SKM-1 (cell line): ENCODE measurements around the gene PEX10.

Source experiments
- DNase-seq: peaks from one replicate; lab custom pipeline; 2025; ENCODE audit not compliant: unreplicated experiment; lab: John Stamatoyannopoulos, UW

PEX10 gene

DNA sequence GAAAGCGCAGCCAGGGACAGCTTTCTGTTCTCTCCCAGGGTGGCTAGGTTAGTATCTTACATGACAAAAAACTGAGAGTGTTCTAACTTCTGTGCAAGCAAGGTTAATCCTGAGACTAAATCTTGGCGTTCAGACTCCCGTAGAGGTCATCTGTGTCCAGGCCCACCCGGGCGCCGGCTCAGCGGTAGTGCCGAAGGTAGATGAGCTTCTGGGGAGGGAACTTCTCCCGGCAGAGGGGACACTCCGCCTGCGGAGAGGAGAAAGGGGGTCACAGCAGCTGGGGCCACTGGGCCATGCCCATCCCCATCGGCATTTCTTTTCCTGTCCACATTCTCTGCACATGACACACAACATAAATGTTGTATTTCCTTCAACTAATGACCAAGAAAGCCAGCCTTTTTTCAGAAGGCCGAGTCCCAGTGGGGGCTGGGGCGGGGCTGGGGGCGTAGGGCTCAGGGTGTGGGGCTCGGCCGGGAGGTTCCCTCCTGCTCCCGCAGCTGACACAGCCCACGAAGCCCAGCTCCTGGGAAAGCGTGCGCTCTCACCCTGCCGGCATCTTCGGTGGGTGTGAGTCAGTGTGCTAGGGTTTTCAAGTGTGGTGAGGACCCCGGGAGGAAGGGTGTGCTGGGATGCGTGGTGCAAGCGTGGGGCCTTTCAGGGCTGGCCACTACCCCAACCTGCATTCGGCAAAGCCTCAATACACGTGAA is 6.6 kb downstream of the PEX10 start:
- no peak for DNase-seq

- no peak for DNase-seq
Observed at GRCh38 chr1:2404890-2405511, 7.4 kb downstream of the PEX10 start.

DNA sequence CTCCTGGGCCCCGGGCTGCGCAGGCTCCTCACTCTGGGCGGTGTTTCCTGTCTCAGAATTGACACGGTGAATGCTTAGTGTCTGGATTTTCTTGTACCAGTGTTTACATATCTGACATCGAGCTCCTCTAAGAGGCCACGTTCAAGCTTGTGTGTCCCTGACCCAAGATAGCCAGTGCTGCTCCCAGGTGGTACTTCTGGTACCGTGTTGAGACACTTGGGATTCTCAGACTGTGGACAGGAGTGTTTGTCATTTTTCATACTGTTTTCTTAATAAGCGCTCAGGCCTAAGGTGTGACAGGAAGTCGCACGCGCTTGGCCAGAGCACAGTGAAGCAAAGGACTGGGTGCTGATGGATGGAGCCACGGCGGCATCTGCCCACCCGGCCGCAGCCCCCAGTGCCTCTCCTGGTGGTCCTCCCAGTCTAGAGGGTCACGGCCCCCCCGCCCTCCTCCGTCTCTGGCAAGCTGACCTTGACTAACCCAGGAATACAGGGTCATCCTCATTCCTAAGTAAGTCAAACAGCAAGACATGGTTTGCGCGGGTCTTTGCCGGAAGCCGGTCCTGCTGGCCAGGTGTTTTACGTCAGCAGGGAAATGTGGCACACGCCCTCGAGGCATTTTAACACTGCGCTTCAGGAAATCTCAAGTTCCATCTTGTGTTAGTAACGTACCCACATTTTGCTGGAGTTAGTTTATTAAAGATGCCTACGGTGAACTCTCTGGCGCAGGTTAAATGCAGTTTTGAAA is 8.0 kb downstream of the PEX10 start:
- no peak for DNase-seq

DNA sequence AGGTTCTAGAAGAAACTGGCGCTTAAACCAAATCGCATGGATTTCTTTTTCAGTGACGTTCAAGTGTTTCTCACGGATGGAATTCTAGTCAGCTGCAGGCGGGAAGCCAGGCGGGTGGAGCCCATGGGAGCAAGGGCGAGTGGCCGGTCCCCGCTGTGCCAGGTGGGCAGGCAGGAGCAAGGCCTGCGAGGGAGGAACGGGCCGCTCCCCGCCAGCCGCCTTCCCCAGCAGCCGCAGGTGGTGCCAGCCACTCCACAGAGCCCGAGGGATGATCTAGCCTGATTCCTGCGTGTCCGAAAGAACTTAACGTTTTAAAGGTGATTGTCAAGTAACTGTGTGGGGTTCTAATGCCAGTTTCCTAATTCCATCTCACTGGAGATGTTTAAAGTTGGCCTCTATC is 9.1 kb downstream of the PEX10 start:
- no peak for DNase-seq

DNA sequence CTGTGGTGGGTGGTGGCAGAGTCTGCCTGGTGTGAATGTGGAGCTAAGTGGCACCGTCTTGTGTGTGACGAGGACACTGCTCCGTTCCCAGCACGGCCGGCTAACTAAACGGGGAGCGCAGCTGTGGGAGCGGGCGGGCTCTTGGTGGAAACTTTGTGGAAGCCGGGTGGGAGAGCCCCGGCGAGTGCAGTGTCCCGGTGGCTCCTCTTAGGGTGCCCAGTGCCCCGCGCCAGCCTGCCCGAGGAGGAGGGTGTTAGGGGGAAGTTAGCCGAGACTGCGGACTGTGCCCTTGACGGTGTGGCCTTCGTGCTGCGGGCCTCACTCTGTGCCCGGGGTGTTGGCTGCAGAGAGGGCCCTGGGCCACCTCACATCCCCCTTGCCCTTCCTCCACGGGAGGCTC is 9.9 kb downstream of the PEX10 start:
- DNase-seq, result no peak

GRCh38 chr1:2400950-2401649 is 11.3 kb downstream of the PEX10 start:
- no peak for DNase-seq

GRCh38 chr1:2400576-2400909 is 11.8 kb downstream of the PEX10 start:
- no peak for DNase-seq

GRCh38 chr1:2399890-2400575 is 12.3 kb downstream of the PEX10 start:
- DNase-seq, result no peak

- DNase-seq, result no peak
Observed at GRCh38 chr1:2398871-2399270, 13.5 kb downstream of the PEX10 start.

GRCh38 chr1:2397007-2397679 is 15.2 kb downstream of the PEX10 start:
- DNase-seq, result no peak

DNA sequence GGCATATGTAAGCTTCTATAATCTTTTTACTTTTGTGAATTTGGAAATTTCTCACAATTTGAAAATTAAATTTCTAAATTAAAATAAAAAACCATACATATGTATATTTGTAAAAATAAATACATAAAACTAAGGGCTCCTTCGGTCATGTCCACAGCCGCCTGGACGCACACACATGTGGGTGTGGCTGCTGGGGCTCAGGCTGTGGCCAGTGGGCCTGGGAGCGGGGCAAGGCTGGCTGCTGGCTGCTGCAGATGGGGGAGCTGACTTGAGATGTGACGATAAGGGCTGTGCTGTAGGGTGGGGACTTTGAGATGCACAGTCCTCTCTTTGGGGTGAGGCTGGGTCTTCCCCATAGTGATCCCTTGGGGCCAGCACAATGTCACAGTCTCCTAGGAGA is 15.9 kb downstream of the PEX10 start:
- no peak for DNase-seq

DNA sequence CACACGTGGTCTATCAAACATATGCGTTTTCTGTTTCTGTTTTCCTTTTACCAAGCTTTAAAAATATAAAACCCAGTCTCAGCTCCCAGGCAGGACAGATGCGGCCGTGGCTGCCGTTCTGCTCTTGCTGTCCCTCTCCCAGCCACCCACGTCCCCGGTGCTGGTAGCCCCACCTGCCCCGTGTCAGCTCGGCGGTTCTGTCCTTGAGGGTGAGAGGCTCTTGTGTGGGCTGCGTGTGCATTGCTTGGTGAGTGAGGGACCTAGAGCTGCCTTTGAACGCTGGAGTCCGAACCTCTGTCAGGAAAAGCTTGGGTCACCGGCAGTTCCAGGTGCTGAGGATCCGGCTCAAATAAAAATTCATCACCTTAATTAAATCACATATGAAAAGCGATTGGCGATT is 16.3 kb downstream of the PEX10 start:
- no peak for DNase-seq

GRCh38 chr1:2395245-2395644 is 17.1 kb downstream of the PEX10 start:
- DNase-seq, result no peak

- no peak for DNase-seq
Observed at GRCh38 chr1:2394761-2395160, 17.6 kb downstream of the PEX10 start.

- no peak for DNase-seq
Observed at GRCh38 chr1:2394220-2394619, 18.1 kb downstream of the PEX10 start.

DNA sequence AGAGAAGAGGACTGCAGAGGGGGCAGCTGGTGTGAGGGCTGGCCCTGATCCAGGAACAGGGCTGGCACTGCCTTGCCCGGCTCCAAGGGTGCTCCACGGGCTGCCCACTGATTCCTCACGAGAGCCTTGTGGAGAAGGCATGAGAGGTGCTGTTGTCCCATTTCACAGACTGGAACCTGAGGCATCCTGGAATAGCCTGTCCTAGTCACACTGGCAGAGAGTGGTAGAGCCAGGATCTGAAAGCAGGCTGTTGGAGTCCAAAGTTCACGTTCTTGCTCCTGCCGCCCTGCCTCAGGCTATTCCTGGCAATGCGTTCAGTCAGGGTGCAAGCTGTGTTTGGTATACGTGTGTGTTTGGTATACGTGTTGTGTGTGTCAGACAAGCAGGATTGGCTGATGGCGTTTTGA is 18.9 kb downstream of the PEX10 start:
- DNase-seq, result no peak

DNA sequence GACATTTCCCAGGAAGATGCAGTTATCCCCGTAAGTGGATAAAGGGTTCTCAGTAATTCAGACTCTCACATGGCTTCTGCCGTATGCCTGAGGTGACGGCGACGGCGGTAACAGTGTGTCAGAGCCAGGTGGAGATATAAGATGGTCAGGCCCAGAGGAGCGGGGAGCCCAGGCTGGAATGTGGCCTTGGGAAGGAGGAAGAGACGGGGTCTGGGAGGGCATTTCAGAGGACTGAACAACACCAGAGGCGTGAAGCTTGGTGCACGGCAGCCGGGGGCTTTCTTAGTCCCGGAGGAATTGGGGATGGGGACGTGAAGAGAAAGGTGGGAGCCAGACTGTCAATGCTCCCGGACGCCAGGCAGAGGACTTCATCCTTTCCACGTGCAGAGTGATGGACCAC is 19.7 kb downstream of the PEX10 start:
- DNase-seq, result no peak

DNA sequence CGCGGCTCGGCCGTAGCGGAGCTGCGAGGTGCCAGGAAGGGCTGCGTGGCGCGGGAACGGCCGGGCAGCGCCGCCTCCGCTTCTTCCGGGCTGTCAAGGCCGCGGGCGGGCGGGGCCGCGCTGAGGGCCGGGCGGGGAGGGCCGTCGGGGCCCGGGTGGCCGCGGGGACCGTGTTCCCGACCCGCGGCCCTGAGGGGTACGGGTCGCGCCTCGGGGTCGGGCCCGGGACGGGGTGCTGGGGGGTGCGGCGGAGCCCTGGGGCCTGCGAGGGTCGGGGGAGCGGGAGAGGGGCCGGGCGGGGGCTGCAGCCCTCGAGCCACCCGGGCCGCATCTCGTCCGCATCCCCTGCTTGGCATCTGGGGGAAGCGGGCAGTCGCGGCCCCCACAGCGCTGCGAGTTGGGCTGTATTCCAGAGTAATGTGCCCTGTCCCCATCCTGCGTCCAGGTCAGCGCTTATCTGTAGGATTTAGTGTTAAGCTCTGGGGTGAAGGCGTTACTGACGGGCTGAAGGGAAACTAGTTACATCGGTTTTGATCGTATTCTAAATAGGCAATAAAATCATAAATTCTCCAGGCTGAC is 20.3 kb downstream of the PEX10 start:
- DNase-seq, result no peak

- peak; percentile 96 for DNase-seq
Observed at GRCh38 chr1:2391041-2391930, 21.1 kb downstream of the PEX10 start, which contains the start of the genes MORN1 and RER1. MORN1 (minus strand) TSS chr1:2391554; CDS start chr1:2391533, 21 bp downstream. RER1 (plus strand) TSS chr1:2391841; CDS start chr1:2395791, 3,950 bp downstream.
